ENCODE results near the gene LYRM1. TPM values are rescaled to one million over a fixed set of nuclear protein-coding genes. Genes with fewer than 3 reads are reported as not detected.

Gene LYRM1, protein sequence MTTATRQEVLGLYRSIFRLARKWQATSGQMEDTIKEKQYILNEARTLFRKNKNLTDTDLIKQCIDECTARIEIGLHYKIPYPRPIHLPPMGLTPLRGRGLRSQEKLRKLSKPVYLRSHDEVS
- total RNA-seq = 46.8 TPM

DNA sequence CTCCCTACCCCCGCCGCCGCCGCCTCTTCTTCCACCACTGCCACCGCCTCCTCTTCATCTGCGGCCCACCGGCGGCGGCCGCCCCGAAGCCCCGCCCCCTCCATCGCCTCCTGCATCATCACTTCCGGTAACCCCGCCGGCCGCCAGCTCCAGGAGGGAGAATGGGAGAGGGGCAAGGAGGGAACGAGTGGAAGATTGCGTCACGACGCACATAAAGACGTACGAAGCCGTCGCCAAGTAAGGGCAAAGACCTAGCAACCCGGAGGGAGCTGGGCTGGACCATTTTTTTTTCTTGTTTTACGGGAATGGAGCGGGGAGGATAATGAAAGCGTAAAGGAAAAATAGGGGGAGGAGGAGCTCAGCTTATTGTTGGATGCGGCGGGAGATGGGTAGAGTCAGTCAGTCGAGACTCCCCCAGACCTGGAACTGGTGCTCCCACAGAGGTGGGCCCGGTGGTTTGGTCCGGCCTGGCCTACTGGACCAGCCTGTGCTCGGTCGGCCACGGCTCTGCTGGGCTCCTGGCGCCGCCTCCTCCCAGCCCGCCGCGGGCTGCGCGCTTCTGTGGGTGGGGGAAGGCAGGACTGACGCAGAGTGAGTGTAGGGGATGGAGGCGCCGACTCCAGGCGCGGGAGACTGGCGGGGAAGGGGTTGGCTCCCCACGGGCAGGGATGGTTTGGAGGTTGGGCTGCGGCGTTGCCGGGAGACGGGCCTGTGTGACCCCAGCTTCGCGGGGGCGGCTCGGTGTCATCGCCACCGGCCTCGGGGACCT, at the start of gene LYRM1, which contains the start of gene DCUN1D3:
Gene LYRM1 (plus strand): TSS at position 473 of the 769 bp plus-strand sequence. CDS start 14,785 bp downstream, outside the sequence.
Gene DCUN1D3 (minus strand): TSS at position 60 of the 769 bp plus-strand sequence. CDS start 37,820 bp downstream, outside the sequence.

Other genes with a start within 250 kb of the LYRM1 start
- not detected for gene ACSM1, start 203.1 kb upstream of the LYRM1 start, total RNA-seq
- 65.0 TPM for gene THUMPD1, start 159.0 kb upstream of the LYRM1 start, total RNA-seq
- 2.1 TPM for gene ACSM3, start 136.8 kb upstream of the LYRM1 start, total RNA-seq
- gene ERI2, start 94.3 kb upstream of the LYRM1 start, total RNA-seq = 31.8 TPM
- 12.0 TPM for gene REXO5, start 94.2 kb upstream of the LYRM1 start, total RNA-seq
- gene DCUN1D3, start 413 bp upstream of the LYRM1 start, total RNA-seq = 13.6 TPM

Measured in diencephalon (tissue), 1 donor.